ENCODE results near the gene DVL3. TPM values are rescaled to one million over a fixed set of nuclear protein-coding genes. Genes with fewer than 3 reads are reported as not detected.
"Not testable (repeated sequence)": the region's sequence is repeated elsewhere in the genome, so short reads cannot be mapped to it uniquely, and the experiment has no call there.

Gene DVL3
- total RNA-seq, 1 experiment from 2014 or later, result 76.2 TPM

DNA sequence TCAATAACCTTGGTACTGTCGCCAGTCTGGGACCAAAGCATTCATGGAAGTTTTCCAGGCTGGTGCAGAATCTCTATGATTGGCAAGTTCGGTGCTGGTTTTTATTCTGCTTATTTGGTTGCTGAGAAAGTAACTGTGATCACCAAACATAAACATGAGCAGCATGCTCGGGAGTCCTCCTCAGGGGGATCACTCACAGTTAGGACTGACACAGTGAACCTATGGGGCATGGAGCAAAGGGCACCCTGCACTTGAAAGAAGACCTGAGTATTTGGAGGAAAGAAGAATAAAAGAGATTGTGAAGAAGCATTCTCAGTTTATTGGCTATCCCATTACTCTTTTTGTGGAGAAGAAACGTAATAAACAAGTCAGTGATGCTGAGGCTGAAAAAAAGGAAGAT, 39.2 kb upstream of the DVL3 start (continued):
- no peak for TF ChIP-seq ZNF396 (CRISPR knock-in tag; IDR thresholded peaks at IDR 0.05; ENCODE audit: borderline replicate concordance)
- TF ChIP-seq ZNF423 (CRISPR knock-in tag; IDR thresholded peaks at IDR 0.05), result no peak
- no peak for TF ChIP-seq FOXP1 (CRISPR knock-in tag; IDR thresholded peaks at IDR 0.05; ENCODE audit: borderline replicate concordance)
- TF ChIP-seq, protein P1, sequence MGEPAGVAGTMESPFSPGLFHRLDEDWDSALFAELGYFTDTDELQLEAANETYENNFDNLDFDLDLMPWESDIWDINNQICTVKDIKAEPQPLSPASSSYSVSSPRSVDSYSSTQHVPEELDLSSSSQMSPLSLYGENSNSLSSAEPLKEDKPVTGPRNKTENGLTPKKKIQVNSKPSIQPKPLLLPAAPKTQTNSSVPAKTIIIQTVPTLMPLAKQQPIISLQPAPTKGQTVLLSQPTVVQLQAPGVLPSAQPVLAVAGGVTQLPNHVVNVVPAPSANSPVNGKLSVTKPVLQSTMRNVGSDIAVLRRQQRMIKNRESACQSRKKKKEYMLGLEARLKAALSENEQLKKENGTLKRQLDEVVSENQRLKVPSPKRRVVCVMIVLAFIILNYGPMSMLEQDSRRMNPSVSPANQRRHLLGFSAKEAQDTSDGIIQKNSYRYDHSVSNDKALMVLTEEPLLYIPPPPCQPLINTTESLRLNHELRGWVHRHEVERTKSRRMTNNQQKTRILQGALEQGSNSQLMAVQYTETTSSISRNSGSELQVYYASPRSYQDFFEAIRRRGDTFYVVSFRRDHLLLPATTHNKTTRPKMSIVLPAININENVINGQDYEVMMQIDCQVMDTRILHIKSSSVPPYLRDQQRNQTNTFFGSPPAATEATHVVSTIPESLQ (CRISPR knock-in tag; IDR thresholded peaks at IDR 0.05), result no peak
- TF ChIP-seq JUN (CRISPR knock-in tag; IDR thresholded peaks at IDR 0.05), result no peak
- no peak for TF ChIP-seq TEAD1 (CRISPR knock-in tag; IDR thresholded peaks at IDR 0.05)
- TF ChIP-seq NFE2L1 (CRISPR knock-in tag; IDR thresholded peaks at IDR 0.05), result no peak
- TF ChIP-seq CREB1 (CRISPR knock-in tag; IDR thresholded peaks at IDR 0.05), result no peak
- TF ChIP-seq, protein P2, sequence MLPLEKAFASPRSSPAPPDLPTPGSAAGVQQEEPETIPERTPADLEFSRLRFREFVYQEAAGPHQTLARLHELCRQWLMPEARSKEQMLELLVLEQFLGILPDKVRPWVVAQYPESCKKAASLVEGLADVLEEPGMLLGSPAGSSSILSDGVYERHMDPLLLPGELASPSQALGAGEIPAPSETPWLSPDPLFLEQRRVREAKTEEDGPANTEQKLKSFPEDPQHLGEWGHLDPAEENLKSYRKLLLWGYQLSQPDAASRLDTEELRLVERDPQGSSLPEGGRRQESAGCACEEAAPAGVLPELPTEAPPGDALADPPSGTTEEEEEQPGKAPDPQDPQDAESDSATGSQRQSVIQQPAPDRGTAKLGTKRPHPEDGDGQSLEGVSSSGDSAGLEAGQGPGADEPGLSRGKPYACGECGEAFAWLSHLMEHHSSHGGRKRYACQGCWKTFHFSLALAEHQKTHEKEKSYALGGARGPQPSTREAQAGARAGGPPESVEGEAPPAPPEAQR (CRISPR knock-in tag; IDR thresholded peaks at IDR 0.05), result no peak

DNA sequence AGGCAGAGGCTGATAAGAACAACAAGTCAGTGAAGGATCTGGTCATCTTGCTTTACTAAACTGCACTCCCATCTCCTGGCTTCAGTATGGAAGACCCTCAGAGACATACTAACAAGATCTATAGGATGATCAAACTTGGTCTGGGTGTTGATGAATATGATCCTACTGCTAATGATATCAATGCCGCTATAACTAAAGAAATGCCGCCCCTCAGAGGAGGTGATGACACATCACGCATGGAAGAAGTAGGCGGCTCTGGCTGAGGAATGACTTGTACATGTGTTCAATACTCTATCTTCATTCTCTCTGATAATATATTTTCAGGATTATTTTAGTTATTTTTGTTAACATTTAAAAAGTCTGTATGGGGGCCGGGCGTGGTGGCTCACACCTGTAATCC, 37.5 kb upstream of the DVL3 start:
- H3K4me3 Mint-ChIP-seq, result no peak overlapping the region

DNA sequence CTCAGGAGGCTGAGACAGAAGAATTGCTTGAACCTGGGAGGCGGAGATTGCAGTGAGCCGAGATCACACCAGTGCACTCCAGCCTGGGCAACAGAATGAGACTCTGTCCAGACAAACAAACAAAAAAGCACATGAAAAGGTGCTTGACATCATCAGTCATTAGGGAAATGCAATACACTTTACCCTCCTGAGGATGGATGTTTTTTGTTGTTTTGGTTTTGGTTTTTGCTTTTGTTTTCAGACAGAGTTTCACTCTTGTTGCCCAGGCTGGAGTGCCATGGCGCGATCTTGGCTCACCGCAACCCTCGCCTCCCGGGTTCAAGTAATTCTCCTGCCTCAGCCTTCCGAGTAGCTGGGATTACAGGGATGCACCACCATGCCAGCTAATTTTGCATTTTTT, 34.1 kb upstream of the DVL3 start:
- H3K27ac Mint-ChIP-seq, H3K36me3 Mint-ChIP-seq: not testable (repeated sequence)
- POLR2A ChIA-PET, result interaction anchor here (0.6 kb wide), 1 partner anchor 22 kb away, joined by 3 read pairs; no protein-coding TSS in a partner anchor

More for the DNA sequence above, 37.5 kb upstream of the DVL3 start:
- ATAC-seq, result no peak
- H3K4me1 Mint-ChIP-seq, result no peaks in the 10 kb centered on the region
- POLR2A ChIA-PET, result no interaction called here
- no peak for DNase-seq (ENCODE audit: low spot score)
- no peak for TF ChIP-seq CREB1 (CRISPR knock-in tag; IDR thresholded peaks at IDR 0.05)
- no peak overlapping the region for H3K27ac Mint-ChIP-seq
- CTCF ChIA-PET, result interaction anchor here (0.7 kb wide), 1 partner anchor 28 kb away, joined by 4 read pairs; no protein-coding TSS in a partner anchor
- H3K27me3 Mint-ChIP-seq (ENCODE audit: low read depth), result peaks cover 4% of the 10 kb centered on the region; the same call in 1 of the 2 replicates
- no peaks in the 10 kb centered on the region for H3K9me3 Mint-ChIP-seq
- H3K36me3 Mint-ChIP-seq, result no peaks in the 10 kb centered on the region

DNA sequence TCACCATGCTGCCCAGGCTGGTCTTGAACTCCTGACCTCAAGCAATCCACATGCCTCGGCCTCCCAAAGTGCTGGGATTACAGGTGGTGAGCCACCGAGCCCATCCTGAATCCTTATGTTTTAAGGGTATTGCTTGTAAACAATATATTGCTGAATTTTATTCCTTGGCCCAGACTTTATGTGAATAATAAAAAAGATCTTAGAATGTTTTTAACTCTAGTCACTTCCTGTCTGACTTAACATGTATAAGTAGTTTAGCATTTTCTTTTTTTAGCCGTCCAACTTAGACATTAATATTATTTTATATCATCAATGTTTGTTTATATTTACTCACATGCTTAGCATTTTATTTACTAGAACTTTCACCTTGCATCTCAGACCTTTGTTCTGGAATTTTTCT, 29.2 kb upstream of the DVL3 start:
- ChIA-PET CTCF (no interaction called here), POLR2A (no interaction called here)
- H3K27me3 Mint-ChIP-seq (ENCODE audit: low read depth), result peaks cover 2% of the 10 kb centered on the region; the same call in 1 of the 2 replicates
- TF ChIP-seq ZNF317 (CRISPR knock-in tag; IDR thresholded peaks at IDR 0.05; ENCODE audit: borderline replicate concordance, low read depth), result no peak
- no peak for TF ChIP-seq GRHL2 (CRISPR knock-in tag; IDR thresholded peaks at IDR 0.05; ENCODE audit: insufficient replicate concordance, severe bottlenecking)
- TF ChIP-seq, protein P3, sequence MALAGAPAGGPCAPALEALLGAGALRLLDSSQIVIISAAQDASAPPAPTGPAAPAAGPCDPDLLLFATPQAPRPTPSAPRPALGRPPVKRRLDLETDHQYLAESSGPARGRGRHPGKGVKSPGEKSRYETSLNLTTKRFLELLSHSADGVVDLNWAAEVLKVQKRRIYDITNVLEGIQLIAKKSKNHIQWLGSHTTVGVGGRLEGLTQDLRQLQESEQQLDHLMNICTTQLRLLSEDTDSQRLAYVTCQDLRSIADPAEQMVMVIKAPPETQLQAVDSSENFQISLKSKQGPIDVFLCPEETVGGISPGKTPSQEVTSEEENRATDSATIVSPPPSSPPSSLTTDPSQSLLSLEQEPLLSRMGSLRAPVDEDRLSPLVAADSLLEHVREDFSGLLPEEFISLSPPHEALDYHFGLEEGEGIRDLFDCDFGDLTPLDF (CRISPR knock-in tag; IDR thresholded peaks at IDR 0.05), result no peak
- no peak for TF ChIP-seq TCF7 (CRISPR knock-in tag; IDR thresholded peaks at IDR 0.05; ENCODE audit: low read depth)
- TF ChIP-seq, protein P4, sequence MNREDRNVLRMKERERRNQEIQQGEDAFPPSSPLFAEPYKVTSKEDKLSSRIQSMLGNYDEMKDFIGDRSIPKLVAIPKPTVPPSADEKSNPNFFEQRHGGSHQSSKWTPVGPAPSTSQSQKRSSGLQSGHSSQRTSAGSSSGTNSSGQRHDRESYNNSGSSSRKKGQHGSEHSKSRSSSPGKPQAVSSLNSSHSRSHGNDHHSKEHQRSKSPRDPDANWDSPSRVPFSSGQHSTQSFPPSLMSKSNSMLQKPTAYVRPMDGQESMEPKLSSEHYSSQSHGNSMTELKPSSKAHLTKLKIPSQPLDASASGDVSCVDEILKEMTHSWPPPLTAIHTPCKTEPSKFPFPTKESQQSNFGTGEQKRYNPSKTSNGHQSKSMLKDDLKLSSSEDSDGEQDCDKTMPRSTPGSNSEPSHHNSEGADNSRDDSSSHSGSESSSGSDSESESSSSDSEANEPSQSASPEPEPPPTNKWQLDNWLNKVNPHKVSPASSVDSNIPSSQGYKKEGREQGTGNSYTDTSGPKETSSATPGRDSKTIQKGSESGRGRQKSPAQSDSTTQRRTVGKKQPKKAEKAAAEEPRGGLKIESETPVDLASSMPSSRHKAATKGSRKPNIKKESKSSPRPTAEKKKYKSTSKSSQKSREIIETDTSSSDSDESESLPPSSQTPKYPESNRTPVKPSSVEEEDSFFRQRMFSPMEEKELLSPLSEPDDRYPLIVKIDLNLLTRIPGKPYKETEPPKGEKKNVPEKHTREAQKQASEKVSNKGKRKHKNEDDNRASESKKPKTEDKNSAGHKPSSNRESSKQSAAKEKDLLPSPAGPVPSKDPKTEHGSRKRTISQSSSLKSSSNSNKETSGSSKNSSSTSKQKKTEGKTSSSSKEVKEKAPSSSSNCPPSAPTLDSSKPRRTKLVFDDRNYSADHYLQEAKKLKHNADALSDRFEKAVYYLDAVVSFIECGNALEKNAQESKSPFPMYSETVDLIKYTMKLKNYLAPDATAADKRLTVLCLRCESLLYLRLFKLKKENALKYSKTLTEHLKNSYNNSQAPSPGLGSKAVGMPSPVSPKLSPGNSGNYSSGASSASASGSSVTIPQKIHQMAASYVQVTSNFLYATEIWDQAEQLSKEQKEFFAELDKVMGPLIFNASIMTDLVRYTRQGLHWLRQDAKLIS (CRISPR knock-in tag; IDR thresholded peaks at IDR 0.05; ENCODE audit: borderline replicate concordance), result no peak
- no peak for TF ChIP-seq SP1 (CRISPR knock-in tag; conservative IDR thresholded peaks at IDR 0.05)
- H3K9me3 Mint-ChIP-seq, result no peaks in the 10 kb centered on the region
- H3K4me1 Mint-ChIP-seq, result peaks cover 2% of the 10 kb centered on the region; the same call in 1 of the 2 replicates
- DNase-seq (ENCODE audit: low spot score), result no peak
- no peak for ATAC-seq
- no peaks in the 10 kb centered on the region for H3K36me3 Mint-ChIP-seq
- H3K27ac Mint-ChIP-seq, result no peak overlapping the region
- H3K4me3 Mint-ChIP-seq, result no peak overlapping the region

More for the DNA sequence above, 34.1 kb upstream of the DVL3 start:
- CTCF ChIA-PET; DNase-seq (ENCODE audit: low spot score); ATAC-seq; H3K4me3 Mint-ChIP-seq; H3K4me1 Mint-ChIP-seq; H3K9me3 Mint-ChIP-seq; H3K27me3 Mint-ChIP-seq (ENCODE audit: low read depth): not testable (repeated sequence)

Measured in WTC11 (cell line).